H1 (cell line): ENCODE measurements around the gene DYNC1I2. TPM values are rescaled to one million over a fixed set of nuclear protein-coding genes. Genes with fewer than 3 reads are reported as not detected.
"Not testable (repeated sequence)": the region's sequence is repeated elsewhere in the genome, so short reads cannot be mapped to it uniquely, and the experiment has no call there.

Source experiments
- CTCF ChIA-PET: fragments of 300-600 bp; sonication (Branson Sonifier 250); formaldehyde crosslinking; loops from one replicate; lab custom pipeline; 2021; ENCODE audit not compliant: partially characterized antibody; lab: Charles Lee
- POLR2A ChIA-PET: fragments of 300-600 bp; sonication (Branson Sonifier 250); formaldehyde crosslinking; loops from one replicate; lab custom pipeline; 2021; ENCODE audit warnings: inconsistent platforms; ENCODE audit not compliant: partially characterized antibody; lab: Charles Lee
- DNase-seq, 2 experiments: peaks; one replicate each; pipeline versions ENCODE4 v3.0.0 to v3.0.0-alpha.2; 2010 to 2022; ENCODE audit warnings: low spot score in 2 of 2, low read depth in 1 of 2, mixed read lengths in 1 of 2
- FAIRE-seq: peaks from 2 replicates; lab custom pipeline; 2011; peaks lifted over from hg19 to GRCh38; lab: Jason Lieb, UNC
- H2AFZ ChIP-seq: 2 replicates; pipeline ENCODE4 v1.8.1; 2012; ENCODE audit warnings: low read length, inconsistent platforms
- H2AK5ac ChIP-seq: 2 replicates; pipeline ENCODE4 v1.6.1; 2013; ENCODE audit warnings: low read depth, low read length
- H2BK120ac ChIP-seq: replicated peaks from 2 replicates; pipeline ENCODE3; 2013; ENCODE audit warnings: low read depth, low read length, inconsistent platforms
- H2BK12ac ChIP-seq: 2 replicates; pipeline ENCODE4 v1.6.1; 2013; ENCODE audit warnings: low read depth, low read length
- H2BK15ac ChIP-seq: 2 replicates; pipeline ENCODE4 v1.6.1; 2013; ENCODE audit warnings: low read length
- H2BK20ac ChIP-seq: 2 replicates; pipeline ENCODE4 v1.6.1; 2013; ENCODE audit warnings: low read length
- H2BK5ac ChIP-seq: 2 replicates; pipeline ENCODE4 v1.6.1; 2013; ENCODE audit warnings: low read depth, low read length
- H3K14ac ChIP-seq: 2 replicates; pipeline ENCODE4 v1.6.1; 2013; ENCODE audit warnings: inconsistent platforms; ENCODE audit not compliant: insufficient read length
- H3K18ac ChIP-seq: 2 replicates; pipeline ENCODE4 v1.6.1; 2013; ENCODE audit warnings: low read length; ENCODE audit errors: extremely low read depth
- H3K23ac ChIP-seq: 2 replicates; pipeline ENCODE4 v1.6.1; 2013; ENCODE audit warnings: inconsistent platforms; ENCODE audit not compliant: insufficient read length
- H3K23me2 ChIP-seq: 2 replicates; pipeline ENCODE4 v1.6.1; 2013; ENCODE audit warnings: low read depth, low read length
- H3K27ac ChIP-seq: 2 replicates; pipeline ENCODE4 v1.6.1; 2011; ENCODE audit warnings: low read depth, low read length, inconsistent platforms
- H3K27me3 ChIP-seq, 4 experiments: replicated peaks in 1 of 4; 1 replicate in 1 of 4; 2 replicates in 3 of 4; pipeline versions ENCODE4 v1.6.1 to v1.8.1; 2011 to 2013; ENCODE audit warnings: low read length in 3 of 4, mild to moderate bottlenecking in 3 of 4, inconsistent platforms in 2 of 4, mixed read lengths in 2 of 4, moderate library complexity in 1 of 4; ENCODE audit not compliant: control insufficient read depth in 3 of 4, insufficient read depth in 3 of 4; ENCODE audit errors: extremely low read depth in 1 of 4
- H3K36me3 ChIP-seq, 4 experiments: 2 replicates each; pipeline versions ENCODE4 v1.6.1 to v1.8.1; 2011 to 2013; ENCODE audit warnings: mild to moderate bottlenecking in 4 of 4, low read length in 3 of 4, moderate library complexity in 2 of 4, control low read depth in 1 of 4, inconsistent platforms in 1 of 4; ENCODE audit not compliant: insufficient read depth in 4 of 4, control insufficient read depth in 2 of 4
- H3K4ac ChIP-seq: replicated peaks from 2 replicates; pipeline ENCODE3; 2013; ENCODE audit warnings: low read length, low read depth, mixed read lengths, inconsistent platforms; ENCODE audit not compliant: insufficient read length
- H3K4me1 ChIP-seq, 4 experiments: replicated peaks in 1 of 4; 1 replicate in 1 of 4; 2 replicates in 3 of 4; pipeline versions ENCODE4 v1.6.1 to v1.8.1; 2011 to 2013; ENCODE audit warnings: low read length in 3 of 4, inconsistent platforms in 2 of 4, mixed read lengths in 1 of 4; ENCODE audit not compliant: insufficient read depth in 4 of 4, control insufficient read depth in 3 of 4
- H3K4me2 ChIP-seq, 2 experiments: 2 replicates each; pipeline versions ENCODE4 v1.6.1 to v1.8.1; 2011 to 2013; ENCODE audit warnings: low read depth in 2 of 2, low read length in 2 of 2, control low read depth in 1 of 2, inconsistent platforms in 1 of 2, mild to moderate bottlenecking in 1 of 2; ENCODE audit not compliant: insufficient read depth in 1 of 2
- H3K4me3 ChIP-seq, 4 experiments: fragments of 200-600, 300-600 bp in 1 of 4; sonication (generic), shearing (Covaris generic), sonication (Bioruptor Twin) in 1 of 4; 2 replicates each; pipeline versions ENCODE4 v1.5.1 to v1.8.1; 2011 to 2016; ENCODE audit warnings: low read length in 4 of 4, low read depth in 3 of 4, control low read depth in 2 of 4, inconsistent platforms in 2 of 4, mild to moderate bottlenecking in 2 of 4, mixed read lengths in 1 of 4, moderate library complexity in 1 of 4; ENCODE audit not compliant: insufficient read depth in 2 of 4; ENCODE audit errors: extremely low read depth in 1 of 4
- H3K56ac ChIP-seq: replicated peaks from 2 replicates; pipeline ENCODE3; 2013; ENCODE audit warnings: low read depth, mild to moderate bottlenecking, mixed read lengths, low read length, inconsistent platforms; ENCODE audit not compliant: insufficient read length
- H3K79me1 ChIP-seq: 2 replicates; pipeline ENCODE4 v1.6.1; 2013; ENCODE audit warnings: low read depth, low read length, control low read depth
- H3K79me2 ChIP-seq, 2 experiments: 2 replicates each; pipeline versions ENCODE4 v1.6.1 to v1.8.1; 2012 to 2013; ENCODE audit warnings: low read length in 2 of 2, mild to moderate bottlenecking in 2 of 2, inconsistent platforms in 1 of 2; ENCODE audit not compliant: insufficient read depth in 2 of 2, control insufficient read depth in 1 of 2
- H3K9ac ChIP-seq, 4 experiments: replicated peaks in 1 of 4; 1 replicate in 1 of 4; 2 replicates in 3 of 4; pipeline versions ENCODE4 v1.6.1 to v1.8.1; 2011 to 2013; ENCODE audit warnings: low read depth in 3 of 4, low read length in 3 of 4, control low read depth in 2 of 4, mild to moderate bottlenecking in 2 of 4, moderate library complexity in 2 of 4, inconsistent platforms in 1 of 4; ENCODE audit errors: extremely low read depth in 1 of 4
- H3K9me3 ChIP-seq, 2 experiments: 2 replicates each; pipeline versions ENCODE4 v1.6.1 to v1.8.1; 2012 to 2013; ENCODE audit warnings: mild to moderate bottlenecking in 2 of 2, moderate library complexity in 2 of 2, control low read depth in 1 of 2, inconsistent platforms in 1 of 2, low read depth in 1 of 2, low read length in 1 of 2, mixed read lengths in 1 of 2; ENCODE audit not compliant: insufficient read depth in 2 of 2
- H4K20me1 ChIP-seq, 2 experiments: replicated peaks in 1 of 2; 2 replicates each; pipeline versions ENCODE3 to v1.8.1; 2011 to 2013; ENCODE audit warnings: inconsistent platforms in 2 of 2, low read length in 2 of 2, mild to moderate bottlenecking in 1 of 2; ENCODE audit not compliant: insufficient read depth in 2 of 2, control insufficient read depth in 1 of 2
- H4K5ac ChIP-seq: 2 replicates; pipeline ENCODE4 v1.6.1; 2013; ENCODE audit warnings: low read length, low read depth, mixed read lengths, inconsistent platforms; ENCODE audit not compliant: insufficient read length
- H4K8ac ChIP-seq: 2 replicates; pipeline ENCODE4 v1.8.0; 2013; ENCODE audit warnings: mild to moderate bottlenecking, moderate library complexity, low read length, inconsistent platforms; ENCODE audit not compliant: insufficient read depth; ENCODE audit errors: extremely low read depth
- H4K91ac ChIP-seq: replicated peaks from 2 replicates; pipeline ENCODE3; 2013; ENCODE audit warnings: low read length, mixed read lengths, inconsistent platforms; ENCODE audit not compliant: insufficient read length
- KDM5A ChIP-seq: fragments of 200-600 bp; IDR thresholded peaks from 2 replicates; pipeline ENCODE4 v1.7.1; 2012; ENCODE audit warnings: mild to moderate bottlenecking, low read length, inconsistent platforms, mixed read lengths
- WGBS, 2 experiments: shearing (Covaris generic) in 1 of 2; methylation state at CpG; one replicate each; pipeline versions ENCODE4 v1.1.6 to v1.1.7; 2013 to 2015; ENCODE audit warnings: low lambda C conversion rate in 2 of 2, mixed read lengths in 2 of 2, inconsistent platforms in 1 of 2, low coverage in 1 of 2, missing lambda C conversion rate in 1 of 2; ENCODE audit not compliant: insufficient replicate concordance in 2 of 2, insufficient coverage in 1 of 2, insufficient read length in 1 of 2; ENCODE audit errors: extremely low coverage in 1 of 2, missing lambda C conversion rate in 1 of 2; 5-methylcytosine and 5-hydroxymethylcytosine counted together
- polyA plus RNA-seq, 7 experiments: library from polyadenylated mRNA; depleted of rRNA in 3 of 7; stranded (reverse) in 5 of 7; unstranded in 2 of 7; fragments of >200 nt in 5 of 7; fragments of 200-250 nt in 2 of 7; gene quantifications; 1 replicate in 5 of 7; 2 replicates in 1 of 7; 4 replicates in 1 of 7; pipeline versions ENCODE4 v1.2.1 to v1.2.3, GENCODE V29; 2011 to 2013; ENCODE audit warnings: missing spikeins in 2 of 7, mixed read lengths in 2 of 7
- total RNA-seq: library from RNA; stranded (reverse); fragmentation: NEBNext Ultra II Directional; extraction: Animal tissue kit (Norgen Biotek cat#: 25700); gene quantifications from 2 replicates; pipeline ENCODE4 v1.2.1, GENCODE V29; 2021

Gene DYNC1I2
- total and polyA plus RNA-seq, 2 of the 8 experiments (the other 6 are each of a cell fraction or from before 2014, with no cell fraction given): 67.3 to 68.1 TPM

GRCh38 chr2:171754254-171754939 is 67.1 kb downstream of the DYNC1I2 start (continued):
- no peak for TF ChIP-seq KDM5A

- H2BK120ac ChIP-seq, H3K27ac ChIP-seq, H2AFZ ChIP-seq, H2BK12ac ChIP-seq, CTCF ChIA-PET, POLR2A ChIA-PET, H4K20me1 ChIP-seq, H2BK15ac ChIP-seq, H3K9ac ChIP-seq, H2AK5ac ChIP-seq, H3K79me2 ChIP-seq, DNase-seq, H4K91ac ChIP-seq, H3K4me3 ChIP-seq, FAIRE-seq, H3K4me2 ChIP-seq, H3K4ac ChIP-seq, H2BK5ac ChIP-seq, H4K5ac ChIP-seq, H3K18ac ChIP-seq, H3K14ac ChIP-seq, H3K9me3 ChIP-seq, H3K79me1 ChIP-seq, H3K23ac ChIP-seq, H3K23me2 ChIP-seq, H3K36me3 ChIP-seq, H2BK20ac ChIP-seq, H3K4me1 ChIP-seq, H4K8ac ChIP-seq, H3K56ac ChIP-seq, H3K27me3 ChIP-seq: not testable (repeated sequence)
- WGBS, 2 experiments: 100% methylated on average over 1 of the region's 1 CpG; no CpG with 5 or more reads in 1 of the 2 experiments
Measured at GRCh38 chr2:171758762-171759161, 71.5 kb downstream of the DYNC1I2 start.
